ENCODE data around the gene CACNA1I. TPM values are rescaled to one million over a fixed set of nuclear protein-coding genes. Genes with fewer than 3 reads are reported as not detected.

The CACNA1I gene
- total and polyA plus RNA-seq, 2 donors (not counting 1 experiment from before 2014, with no cell fraction given): 0.07 to 0.25 TPM

DNA sequence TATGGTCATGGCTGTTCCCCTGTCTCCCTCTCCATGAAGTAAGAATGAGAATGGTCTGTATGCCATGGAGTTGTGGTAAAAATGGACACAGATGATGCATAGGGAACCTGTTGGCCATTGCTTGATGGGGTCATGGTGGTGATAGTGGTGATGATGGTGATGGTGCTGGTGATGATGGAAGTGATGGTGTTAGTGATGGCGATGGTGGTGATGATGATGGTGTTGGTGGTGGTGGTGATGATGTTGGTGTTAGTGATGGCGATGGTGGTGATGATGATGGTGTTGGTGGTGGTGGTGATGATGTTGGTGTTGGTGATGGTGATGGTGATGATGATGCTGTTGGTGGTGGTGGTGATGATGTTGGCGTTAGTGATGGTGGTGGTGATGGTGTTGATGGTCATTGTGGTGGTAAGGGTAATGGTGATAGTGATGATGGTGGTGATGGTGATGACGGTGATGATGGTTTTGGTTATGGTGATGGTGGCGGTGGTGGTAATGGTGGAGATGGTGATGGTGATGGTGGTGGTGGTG lies 5.1 kb upstream of the CACNA1I start:
- POLR2A ChIA-PET: no interaction called here
- Histone ChIP-seq H3K4me3 (ENCODE audit: control extremely low read depth in 1 of 5, extremely low read depth in 1 of 5, insufficient read depth in 1 of 5, low read depth in 2 of 5, low read length in 4 of 5) (no peak overlapping the region), H3K9me3 (ENCODE audit: control extremely low read depth in 1 of 3, control insufficient read depth in 2 of 3, insufficient read depth in 1 of 3, low read length in 2 of 3) (no peaks in the 10 kb centered on the region), H3K9ac (ENCODE audit: low read length) (no peak overlapping the region), H3K27ac (ENCODE audit: low read length in 2 of 2) (no peak overlapping the region), H3K27me3 (replicated peaks in 1 of 4; ENCODE audit: control extremely low read depth in 1 of 4, control insufficient read depth in 3 of 4, insufficient read depth in 4 of 4, low read length in 3 of 4) (no peaks in the 10 kb centered on the region), H3K36me3 (replicated peaks in 1 of 2; ENCODE audit: control extremely low read depth in 1 of 2, control insufficient read depth in 1 of 2, extremely low read depth in 1 of 2, insufficient read depth in 2 of 2, low read length in 1 of 2) (no peaks in the 10 kb centered on the region), H3K4me2 (replicated peaks; ENCODE audit: low read depth, low read length, poor library complexity, severe bottlenecking) (no peak overlapping the region), H3K79me2 (ENCODE audit: control insufficient read depth, insufficient read depth, low read length) (no peaks in the 10 kb centered on the region), H2AFZ (ENCODE audit: insufficient read depth, low read depth, low read length, poor library complexity, severe bottlenecking) (no peak overlapping the region), H3K4me1 (ENCODE audit: control insufficient read depth in 2 of 2, insufficient read depth in 2 of 2, low read length in 2 of 2) (peaks cover 9 to 10% of the 10 kb centered on the region in 2 donors), H4K20me1 (ENCODE audit: control insufficient read depth, insufficient read depth, low read length, poor library complexity, severe bottlenecking) (no peaks in the 10 kb centered on the region)
- H3K4me1 Mint-ChIP-seq: peaks cover 14% of the 10 kb centered on the region
- ATAC-seq (ENCODE audit: low read depth): no peak
- 100% methylated on average over 5 of the region's 5 CpGs for WGBS (ENCODE audit: insufficient coverage)
- no peak overlapping the region for H3K27ac Mint-ChIP-seq
- TF ChIP-seq, protein P1, sequence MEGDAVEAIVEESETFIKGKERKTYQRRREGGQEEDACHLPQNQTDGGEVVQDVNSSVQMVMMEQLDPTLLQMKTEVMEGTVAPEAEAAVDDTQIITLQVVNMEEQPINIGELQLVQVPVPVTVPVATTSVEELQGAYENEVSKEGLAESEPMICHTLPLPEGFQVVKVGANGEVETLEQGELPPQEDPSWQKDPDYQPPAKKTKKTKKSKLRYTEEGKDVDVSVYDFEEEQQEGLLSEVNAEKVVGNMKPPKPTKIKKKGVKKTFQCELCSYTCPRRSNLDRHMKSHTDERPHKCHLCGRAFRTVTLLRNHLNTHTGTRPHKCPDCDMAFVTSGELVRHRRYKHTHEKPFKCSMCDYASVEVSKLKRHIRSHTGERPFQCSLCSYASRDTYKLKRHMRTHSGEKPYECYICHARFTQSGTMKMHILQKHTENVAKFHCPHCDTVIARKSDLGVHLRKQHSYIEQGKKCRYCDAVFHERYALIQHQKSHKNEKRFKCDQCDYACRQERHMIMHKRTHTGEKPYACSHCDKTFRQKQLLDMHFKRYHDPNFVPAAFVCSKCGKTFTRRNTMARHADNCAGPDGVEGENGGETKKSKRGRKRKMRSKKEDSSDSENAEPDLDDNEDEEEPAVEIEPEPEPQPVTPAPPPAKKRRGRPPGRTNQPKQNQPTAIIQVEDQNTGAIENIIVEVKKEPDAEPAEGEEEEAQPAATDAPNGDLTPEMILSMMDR (IDR thresholded peaks at IDR 0.05): no peak
- peaks cover 7% of the 10 kb centered on the region for H3K27me3 Mint-ChIP-seq
- CTCF ChIA-PET: no interaction called here
- no peak for DNase-seq
- H3K4me3 Mint-ChIP-seq: no peak overlapping the region
- H3K9me3 Mint-ChIP-seq (ENCODE audit: insufficient read depth): peaks cover 6% of the 10 kb centered on the region
- intact Hi-C loops (cut with micrococcal nuclease): no loop called here

- no peak overlapping the region for H3K4me3 ChIP-seq (ENCODE audit: control extremely low read depth in 1 of 5, extremely low read depth in 1 of 5, insufficient read depth in 1 of 5, low read depth in 2 of 5, low read length in 4 of 5)
- no peaks in the 10 kb centered on the region for H3K9me3 ChIP-seq (ENCODE audit: control extremely low read depth in 1 of 3, control insufficient read depth in 2 of 3, insufficient read depth in 1 of 3, low read length in 2 of 3)
- no peaks in the 10 kb centered on the region for H4K20me1 ChIP-seq (ENCODE audit: control insufficient read depth, insufficient read depth, low read length, poor library complexity, severe bottlenecking)
- WGBS (ENCODE audit: insufficient coverage): 25% methylated on average over 13 of the region's 14 CpGs
- Mint-ChIP-seq H3K4me3 (peak overlapping the region; percentile 21), H3K4me1 (peaks cover 14% of the 10 kb centered on the region), H3K27me3 (peaks cover 7% of the 10 kb centered on the region), H3K27ac (no peak overlapping the region), H3K9me3 (ENCODE audit: insufficient read depth) (peaks cover 6% of the 10 kb centered on the region)
- H3K36me3 ChIP-seq (replicated peaks in 1 of 2; ENCODE audit: control extremely low read depth in 1 of 2, control insufficient read depth in 1 of 2, extremely low read depth in 1 of 2, insufficient read depth in 2 of 2, low read length in 1 of 2): no peaks in the 10 kb centered on the region
- H3K4me1 ChIP-seq (ENCODE audit: control insufficient read depth in 2 of 2, insufficient read depth in 2 of 2, low read length in 2 of 2): peaks cover 9 to 10% of the 10 kb centered on the region in 2 donors
- DNase-seq (peak; percentile 30), ATAC-seq (ENCODE audit: low read depth) (peak; percentile 47)
- peak overlapping the region; percentile 60 for H2AFZ ChIP-seq (ENCODE audit: insufficient read depth, low read depth, low read length, poor library complexity, severe bottlenecking)
- no peaks in the 10 kb centered on the region for H3K79me2 ChIP-seq (ENCODE audit: control insufficient read depth, insufficient read depth, low read length)
- ChIA-PET CTCF (interaction anchor here (1.1 kb wide), 1 partner anchor 458 kb away, joined by 3 read pairs; no protein-coding TSS in a partner anchor), POLR2A (no interaction called here)
- H3K27ac ChIP-seq (ENCODE audit: low read length in 2 of 2): no peak overlapping the region
- intact Hi-C loops (cut with micrococcal nuclease): no loop called here
- H3K4me2 ChIP-seq (replicated peaks; ENCODE audit: low read depth, low read length, poor library complexity, severe bottlenecking): peak overlapping the region; percentile 57
- no peak overlapping the region for H3K9ac ChIP-seq (ENCODE audit: low read length)
- H3K27me3 ChIP-seq (replicated peaks in 1 of 4; ENCODE audit: control extremely low read depth in 1 of 4, control insufficient read depth in 3 of 4, insufficient read depth in 4 of 4, low read length in 3 of 4): peaks cover 0 to 3% (median 2%) of the 10 kb centered on the region in 4 experiments
- TF ChIP-seq, protein P1 (IDR thresholded peaks at IDR 0.05): no peak
- no peak for TF ChIP-seq EZH2 (IDR thresholded peaks at IDR 0.05; ENCODE audit: borderline replicate concordance, insufficient read depth, low read depth, low read length, poor library complexity, severe bottlenecking)
Observed at GRCh38 chr22:39567135-39567946, 3.2 kb upstream of the CACNA1I start.

Data from B cell (primary cell).